Esophagus squamous epithelium (tissue), 5 donors: Measurements from ENCODE around the gene CCNL2. TPM values are rescaled to one million over a fixed set of nuclear protein-coding genes. Genes with fewer than 3 reads are reported as not detected.
"Not testable (repeated sequence)": the region's sequence is repeated elsewhere in the genome, so short reads cannot be mapped to it uniquely, and the experiment has no call there.

Experiments used
- DNase-seq: peaks from one replicate; lab custom pipeline; 2025; lab: John Stamatoyannopoulos, UW
- H3K27ac ChIP-seq, 4 donors: fragments of 200-600 bp; sonication (generic); one replicate each; pipeline ENCODE4 v1.5.1; 2016 to 2019; ENCODE audit warnings: mild to moderate bottlenecking in 1 of 4
- H3K27me3 ChIP-seq, 4 donors: fragments of 200-600 bp; sonication (generic); 1 replicate in 3 of 4; 2 replicates in 1 of 4; pipeline versions ENCODE4 v1.5.1 to v1.6.0; 2017 to 2021; ENCODE audit warnings: antibody characterized with exemption in 1 of 4
- H3K36me3 ChIP-seq, 3 donors: fragments of 200-600 bp; sonication (generic); one replicate each; pipeline ENCODE4 v1.5.1; 2016 to 2019
- H3K4me1 ChIP-seq, 3 donors: fragments of 200-600 bp; sonication (generic); one replicate each; pipeline ENCODE4 v1.5.1; 2017 to 2019
- H3K4me3 ChIP-seq, 4 donors: fragments of 200-600 bp; sonication (generic); 1 replicate in 3 of 4; 2 replicates in 1 of 4; pipeline ENCODE4 v1.5.1; 2016 to 2019; ENCODE audit warnings: mild to moderate bottlenecking in 2 of 4, moderate library complexity in 1 of 4
- H3K9me3 ChIP-seq, 3 donors: fragments of 200-600 bp; sonication (generic); one replicate each; pipeline ENCODE4 v1.5.1; 2016 to 2019
- CTCF ChIP-seq, 6 experiments: fragments of 450-650 bp in 4 of 6; fragments of 200-600 bp in 2 of 6; sonication (generic) in 2 of 6; IDR thresholded peaks; one replicate each; pipeline ENCODE4 v1.5.1; 2016 to 2019; ENCODE audit warnings: antibody characterized with exemption in 6 of 6, mild to moderate bottlenecking in 4 of 6, moderate library complexity in 4 of 6
- POLR2A ChIP-seq, 4 donors: fragments of 450-650 bp; IDR thresholded peaks; one replicate each; pipeline ENCODE4 v1.6.1; 2017; ENCODE audit warnings: antibody characterized with exemption in 4 of 4, mild to moderate bottlenecking in 4 of 4, moderate library complexity in 3 of 4
- WGBS, 2 donors: methylation state at CpG; one replicate each; pipeline ENCODE4 v1.1.5; 2018; 5-methylcytosine and 5-hydroxymethylcytosine counted together
- intact Hi-C: fragments of 100-400 bp; cut with DNase I; formaldehyde crosslinking; loops from one replicate; pipeline ENCODE4 v1.15.0; 2022
- total RNA-seq, 4 donors: library from RNA; depleted of rRNA; stranded (reverse); fragments of >200 nt; gene quantifications; one replicate each; pipeline ENCODE4 v1.1.0, GENCODE V29; 2016
- donor health status: DM: yes; HTN: yes; CAD: no.

Gene CCNL2
- total RNA-seq, 4 donors from 2014 or later: 42.5 to 213 (median 104) TPM

- Histone ChIP-seq H3K4me1 (peaks cover 15 to 41% (median 24%) of the 10 kb centered on the region in 3 donors), H3K27ac (no peak overlapping the region), H3K4me3 (no peak overlapping the region), H3K36me3 (no peaks in the 10 kb centered on the region), H3K9me3 (no peaks in the 10 kb centered on the region), H3K27me3 (peaks cover 0 to 5% (median 0%) of the 10 kb centered on the region in 4 donors)
- TF ChIP-seq POLR2A (IDR thresholded peaks at IDR 0.05): no peak
- TF ChIP-seq CTCF (IDR thresholded peaks at IDR 0.05): no peak
- DNase-seq: no peak
- intact Hi-C loops: no loop called here
- WGBS, 2 donors: 78 to 85% methylated on average over 1 to 8 of the region's 13 CpGs
Measured at GRCh38 chr1:1415751-1416150, 16.6 kb upstream of the CCNL2 start.

GRCh38 chr1:1412311-1412902 is 13.3 kb upstream of the CCNL2 start:
- peaks cover 9 to 42% (median 17%) of the 10 kb centered on the region in 3 donors for H3K4me1 ChIP-seq
- H3K27ac ChIP-seq, intact Hi-C loops, H3K9me3 ChIP-seq, DNase-seq, H3K36me3 ChIP-seq, H3K27me3 ChIP-seq, H3K4me3 ChIP-seq: not testable (repeated sequence)
- 77 to 89% methylated on average over 11 of the region's 11 CpGs for WGBS, 2 donors

- Histone ChIP-seq H3K4me3 (no peak overlapping the region), H3K36me3 (peaks cover 0 to 9% (median 0%) of the 10 kb centered on the region in 3 donors), H3K4me1 (peaks cover 9 to 35% (median 17%) of the 10 kb centered on the region in 3 donors), H3K27me3 (no peaks in the 10 kb centered on the region), H3K9me3 (no peaks in the 10 kb centered on the region), H3K27ac (no peak overlapping the region)
- intact Hi-C loops: no loop called here
- 91 to 94% methylated on average over 6 to 13 of the region's 13 CpGs for WGBS, 2 donors
- no peak for DNase-seq
- TF ChIP-seq POLR2A (IDR thresholded peaks at IDR 0.05) (no peak), CTCF (IDR thresholded peaks at IDR 0.05) (no peak)
Measured at GRCh38 chr1:1411626-1412025, 12.5 kb upstream of the CCNL2 start.

GRCh38 chr1:1410238-1410637 is 11.1 kb upstream of the CCNL2 start:
- intact Hi-C loops, H3K4me3 ChIP-seq, H3K27ac ChIP-seq, DNase-seq, H3K9me3 ChIP-seq, H3K27me3 ChIP-seq: not testable (repeated sequence)
- 53 to 59% methylated on average over 7 to 8 of the region's 8 CpGs for WGBS, 2 donors
- Histone ChIP-seq H3K36me3 (peaks cover 4 to 22% (median 4%) of the 10 kb centered on the region in 3 donors), H3K4me1 (peaks cover 20 to 47% (median 29%) of the 10 kb centered on the region in 3 donors)

- DNase-seq: no peak
- H3K4me1 ChIP-seq: peaks cover 20 to 64% (median 30%) of the 10 kb centered on the region in 3 donors
- H3K36me3 ChIP-seq: peaks cover 5 to 47% (median 24%) of the 10 kb centered on the region in 3 donors
- intact Hi-C loops: no loop called here
- WGBS, 2 donors: 13 to 55% methylated on average over 9 to 24 of the region's 41 CpGs
- TF ChIP-seq CTCF (IDR thresholded peaks at IDR 0.05): peak in 1 of 6 experiments; percentile 4
- TF ChIP-seq POLR2A (IDR thresholded peaks at IDR 0.05): no peak
- no peaks in the 10 kb centered on the region for H3K27me3 ChIP-seq
- H3K4me3 ChIP-seq: peak overlapping the region; percentile 77 to 93 (median 84)
- H3K27ac ChIP-seq: peak overlapping the region; percentile 85 to 94 (median 90)
- no peaks in the 10 kb centered on the region for H3K9me3 ChIP-seq
Measured at GRCh38 chr1:1407636-1408318, 8.6 kb upstream of the CCNL2 start.
